HEK293T (cell line): ENCODE results near the gene SCARB1.

Experiments
- FOXA1 ChIP-seq: fragments of 450-650 bp; IDR thresholded peaks from 2 replicates; pipeline ENCODE4 v1.6.1; 2016; ENCODE audit warnings: mild to moderate bottlenecking
- FOXK2 ChIP-seq: fragments of 450-650 bp; IDR thresholded peaks from 2 replicates; pipeline ENCODE4 v1.6.1; 2016; ENCODE audit warnings: mild to moderate bottlenecking

GRCh38 chr12:124755801-124756148 is 107.9 kb downstream of the SCARB1 start:
- TF ChIP-seq FOXK2 (no peak), FOXA1 (no peak)
